Myocyte (in vitro differentiated cells): Measurements from ENCODE around the gene PRRG2. TPM values are rescaled to one million over a fixed set of nuclear protein-coding genes. Genes with fewer than 3 reads are reported as not detected.

ENCODE experiments used
- DNase-seq: peaks from one replicate; pipeline ENCODE4 v3.0.0-alpha.2; 2012; ENCODE audit warnings: low read depth
- total RNA-seq: library from RNA; depleted of rRNA; stranded (reverse); fragments of >200 nt; gene quantifications from 2 replicates; pipeline ENCODE4 v1.2.3, GENCODE V29; 2014

Gene PRRG2
- total RNA-seq, 1 donor from 2014 or later: 0.16 TPM

DNA sequence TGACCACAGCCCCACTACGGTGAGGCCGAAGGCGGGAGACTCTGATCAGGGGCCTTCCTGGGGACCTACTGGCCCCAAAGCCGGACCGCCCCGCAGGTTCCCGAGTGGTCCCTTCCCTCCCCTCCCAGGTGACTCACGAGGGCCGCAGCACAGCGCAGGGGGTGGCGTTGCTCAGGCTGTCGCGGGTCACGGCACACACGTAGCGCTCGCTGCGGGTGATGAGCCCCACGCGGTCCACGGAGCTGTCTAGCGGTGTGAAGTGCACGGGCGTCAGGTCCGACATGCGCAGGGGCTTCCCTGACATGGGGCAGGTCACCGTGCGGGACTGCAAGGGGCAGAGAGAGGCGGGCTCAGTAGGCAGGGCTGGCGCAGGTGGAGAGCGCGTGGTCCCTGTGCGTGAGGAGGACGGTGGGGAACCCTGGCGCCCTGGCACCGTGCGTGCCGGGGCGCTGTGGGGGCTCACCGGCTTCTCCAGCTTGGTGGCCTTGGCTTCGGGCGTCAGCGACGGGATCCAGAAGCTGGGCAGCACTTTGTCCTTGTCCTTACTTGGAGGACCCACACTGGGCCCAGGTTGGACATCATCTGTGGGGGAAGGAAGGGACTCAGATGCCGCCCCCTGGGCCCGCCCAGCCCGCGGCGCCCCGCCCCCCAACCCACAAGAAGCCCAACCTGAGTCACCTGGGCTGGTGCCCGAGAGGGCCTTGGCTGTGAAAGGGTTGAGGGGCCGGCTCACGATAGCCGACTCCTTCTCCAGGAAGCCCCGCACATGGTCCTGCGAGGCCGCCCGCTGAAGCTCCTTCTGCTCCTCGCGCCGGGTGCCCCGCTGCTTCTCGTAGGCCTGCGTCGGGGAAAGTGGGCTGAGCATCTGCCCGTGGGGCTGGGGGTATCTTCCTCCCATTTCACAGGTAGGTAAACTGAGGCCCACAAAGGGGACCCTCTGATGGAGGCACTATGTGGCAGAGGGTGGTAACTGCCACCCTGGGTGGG is 24.4 kb upstream of the PRRG2 start:
- DNase-seq: no peak

DNA sequence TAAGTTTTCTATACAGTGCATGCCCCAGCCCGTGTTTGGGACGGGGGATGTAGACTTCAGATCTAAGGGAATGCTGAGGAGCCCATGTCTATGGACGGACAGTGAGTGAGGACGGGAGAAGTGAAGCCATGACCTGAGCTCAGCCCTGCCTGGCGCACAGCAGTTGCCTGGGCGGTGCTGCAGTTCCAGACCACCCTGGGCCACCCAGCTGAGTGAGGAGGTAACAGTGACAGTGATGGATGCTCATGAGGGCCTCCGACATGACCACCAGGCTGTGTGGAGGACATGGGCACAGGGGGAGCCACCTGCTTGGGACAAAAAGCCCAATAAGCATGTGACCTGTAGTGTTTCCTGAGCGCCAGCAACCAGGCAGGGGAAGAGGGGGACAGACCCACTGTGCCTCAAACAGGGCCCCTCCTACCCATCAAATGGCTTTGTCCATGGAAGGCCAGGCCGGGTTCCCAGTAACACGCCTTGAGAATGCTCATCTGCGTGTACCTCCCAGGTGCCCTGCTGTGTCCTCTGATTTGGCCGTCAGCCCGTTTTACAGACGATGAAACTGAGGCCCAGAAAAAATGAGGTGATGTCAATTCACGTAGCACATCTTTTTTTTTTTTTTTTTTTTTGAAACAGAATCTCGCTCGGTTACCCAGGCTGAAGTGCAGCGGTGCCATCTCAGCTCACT is 23.3 kb upstream of the PRRG2 start:
- no peak for DNase-seq

DNA sequence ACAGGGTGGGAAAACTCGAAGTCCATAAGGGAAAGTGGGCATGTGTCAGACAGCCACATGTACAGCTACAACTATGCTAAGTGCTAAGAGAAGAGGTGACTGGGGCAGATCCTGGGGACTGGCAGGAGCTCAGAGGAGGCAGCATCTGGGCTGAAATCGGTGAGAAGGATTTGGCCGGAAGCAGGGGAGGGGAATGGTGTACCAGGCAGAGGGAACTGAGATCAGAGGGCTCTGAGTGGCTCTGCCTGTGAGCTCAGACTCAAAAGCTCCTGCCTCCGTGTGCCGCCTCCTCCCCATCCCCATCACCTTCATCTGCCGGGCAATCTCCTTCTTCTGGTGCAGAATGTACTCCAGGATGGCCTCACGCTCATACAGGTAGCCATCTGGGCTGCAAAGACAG is 22.5 kb upstream of the PRRG2 start:
- no peak for DNase-seq

DNA sequence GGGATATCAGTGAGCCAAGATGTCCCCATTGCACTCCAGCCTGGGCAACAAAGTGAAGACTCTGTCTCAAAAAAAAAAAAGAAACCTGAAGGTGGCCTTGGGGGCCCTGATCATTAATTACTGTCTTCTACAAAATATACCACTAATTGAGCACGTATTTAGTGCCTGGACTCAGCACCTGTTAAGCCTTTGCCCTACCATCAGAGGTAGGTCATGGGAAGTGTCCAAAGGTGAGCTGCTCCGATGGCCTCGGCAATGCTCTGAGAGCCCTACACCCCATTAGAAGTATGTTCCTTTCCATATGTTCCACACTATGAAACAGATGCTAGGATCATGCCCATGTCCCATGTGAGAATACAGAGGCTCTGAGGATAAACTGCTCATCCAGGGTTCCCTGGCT is 21.7 kb upstream of the PRRG2 start:
- no peak for DNase-seq

DNA sequence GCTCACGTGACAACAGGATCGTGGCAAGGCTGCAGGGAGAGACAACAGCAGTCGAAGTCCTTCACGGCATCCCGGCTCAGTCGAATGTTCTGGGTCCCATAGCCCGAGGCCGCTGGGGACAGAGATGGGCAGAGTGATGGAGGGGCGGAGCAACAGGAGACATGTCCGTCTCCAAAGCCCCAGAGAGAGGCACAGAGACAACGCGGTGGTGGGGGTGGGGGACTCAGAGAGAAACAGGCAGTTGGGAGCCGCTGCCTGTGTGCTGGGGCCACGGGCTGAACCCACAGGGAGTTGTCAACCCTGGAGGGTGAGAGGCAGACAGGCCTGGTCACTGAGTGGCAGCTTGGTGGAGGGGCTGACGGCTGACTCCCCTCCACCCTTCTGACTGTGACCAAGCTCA is 21.2 kb upstream of the PRRG2 start:
- DNase-seq: no peak

DNA sequence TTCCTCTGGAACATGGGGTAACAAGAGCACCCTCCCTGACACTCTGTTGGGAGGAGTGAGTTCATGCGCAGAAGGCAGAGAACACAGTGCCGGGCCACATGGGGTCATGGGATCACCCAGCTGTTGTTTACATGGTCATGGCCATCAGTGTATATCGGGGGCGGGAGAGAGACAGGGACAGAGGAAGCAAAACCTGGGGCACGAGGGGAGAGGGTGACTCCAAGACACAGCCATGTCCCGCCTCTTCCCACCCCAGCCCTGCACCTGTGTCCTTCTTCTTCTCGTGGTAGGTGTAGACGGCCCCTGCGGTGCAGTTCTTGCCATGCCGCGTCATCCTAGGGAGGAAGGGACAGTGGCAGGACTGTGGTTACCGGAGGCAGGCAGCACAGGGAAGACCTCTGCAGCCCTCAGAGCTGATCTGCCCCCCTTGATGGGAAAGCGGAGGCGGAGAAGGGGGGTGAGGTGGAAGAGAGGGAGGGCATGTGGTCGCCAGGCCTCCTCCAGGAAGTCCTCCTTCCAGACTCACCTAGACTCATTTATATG is 20.7 kb upstream of the PRRG2 start:
- peak; percentile 52 for DNase-seq

DNA sequence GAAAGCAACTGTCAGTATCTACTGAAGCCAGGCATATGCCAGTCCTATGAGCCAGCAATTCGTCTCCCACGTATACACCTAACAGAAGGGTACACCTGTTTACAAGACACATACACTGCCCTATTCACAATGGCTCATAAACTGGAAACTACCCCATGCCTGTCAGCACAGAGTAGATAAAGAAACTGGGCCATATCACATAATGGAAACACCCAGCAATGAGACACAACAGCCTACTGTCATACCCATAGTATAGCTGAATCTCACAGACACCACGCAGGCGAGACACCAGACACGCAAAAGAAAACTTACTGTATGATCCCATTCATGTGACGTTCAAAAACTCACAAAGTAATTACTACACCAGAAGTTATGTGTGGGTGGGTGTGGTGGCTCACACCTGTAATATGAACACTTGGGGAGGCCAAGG is 16.5 kb upstream of the PRRG2 start:
- DNase-seq: no peak

DNA sequence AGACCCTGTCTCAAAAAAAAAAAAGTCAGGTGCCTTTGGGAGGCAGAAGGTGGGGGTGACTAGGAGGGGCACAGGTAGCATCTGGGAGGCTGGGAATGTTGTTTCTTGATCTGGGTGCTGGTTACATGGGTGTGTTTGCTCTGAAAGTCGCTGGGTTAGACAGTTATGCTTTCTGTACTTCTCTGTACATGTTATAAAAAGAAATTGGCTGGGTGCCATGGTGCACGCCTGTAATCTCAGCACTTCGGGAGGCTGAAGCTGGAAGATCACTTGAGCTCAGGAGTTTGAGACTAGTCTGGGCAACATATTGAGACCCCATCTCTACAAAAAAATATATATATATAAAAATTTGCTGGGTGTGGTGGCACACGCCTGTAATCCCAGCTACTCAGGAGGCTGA is 15.9 kb upstream of the PRRG2 start:
- DNase-seq: no peak

DNA sequence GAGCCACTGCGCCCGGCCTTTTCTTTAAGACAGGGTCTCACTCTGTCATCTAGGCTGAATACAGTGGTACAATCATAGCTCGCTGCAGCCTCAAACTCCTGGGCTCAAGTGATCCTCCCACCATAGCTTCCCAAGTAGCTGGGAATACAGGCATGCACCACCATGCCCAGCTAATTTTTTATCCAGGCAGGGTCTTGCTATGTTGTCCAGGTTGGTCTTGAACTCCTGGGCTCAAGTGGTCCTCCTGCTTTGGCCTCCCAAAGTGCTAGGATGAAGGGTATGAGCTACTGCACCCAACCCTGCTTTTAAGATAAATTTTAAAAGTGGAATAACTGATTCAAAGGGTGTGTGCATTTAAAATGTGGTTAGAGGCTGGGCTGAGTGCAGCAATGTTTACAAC is 14.8 kb upstream of the PRRG2 start:
- DNase-seq: no peak

DNA sequence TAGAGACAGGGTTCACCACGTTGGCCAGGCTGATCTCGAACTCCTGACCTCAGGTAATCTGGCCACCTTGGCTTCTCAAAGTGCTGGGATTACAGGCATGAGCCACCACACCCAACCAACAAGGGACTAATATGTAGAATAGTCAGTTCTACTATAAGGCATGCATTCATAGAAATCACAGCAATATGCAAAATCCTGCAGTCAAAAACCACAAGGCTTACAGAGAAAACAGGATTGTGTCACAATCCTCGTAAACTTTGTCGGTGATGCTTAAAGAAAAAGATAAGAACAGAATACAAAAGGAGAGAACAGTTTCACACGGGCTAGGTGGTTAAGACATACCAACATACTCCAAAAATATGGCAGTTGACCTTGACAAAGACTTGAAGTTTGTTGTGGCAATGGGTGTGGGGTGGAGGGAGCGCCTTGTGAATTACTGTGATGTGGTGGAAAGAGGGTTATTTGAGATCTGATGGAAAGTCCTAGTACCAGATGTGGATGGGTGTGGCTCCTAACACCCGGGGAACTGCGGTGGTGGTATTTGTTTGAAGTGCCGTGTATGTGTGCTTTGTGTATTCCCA is 13.2 kb upstream of the PRRG2 start:
- DNase-seq: no peak

DNA sequence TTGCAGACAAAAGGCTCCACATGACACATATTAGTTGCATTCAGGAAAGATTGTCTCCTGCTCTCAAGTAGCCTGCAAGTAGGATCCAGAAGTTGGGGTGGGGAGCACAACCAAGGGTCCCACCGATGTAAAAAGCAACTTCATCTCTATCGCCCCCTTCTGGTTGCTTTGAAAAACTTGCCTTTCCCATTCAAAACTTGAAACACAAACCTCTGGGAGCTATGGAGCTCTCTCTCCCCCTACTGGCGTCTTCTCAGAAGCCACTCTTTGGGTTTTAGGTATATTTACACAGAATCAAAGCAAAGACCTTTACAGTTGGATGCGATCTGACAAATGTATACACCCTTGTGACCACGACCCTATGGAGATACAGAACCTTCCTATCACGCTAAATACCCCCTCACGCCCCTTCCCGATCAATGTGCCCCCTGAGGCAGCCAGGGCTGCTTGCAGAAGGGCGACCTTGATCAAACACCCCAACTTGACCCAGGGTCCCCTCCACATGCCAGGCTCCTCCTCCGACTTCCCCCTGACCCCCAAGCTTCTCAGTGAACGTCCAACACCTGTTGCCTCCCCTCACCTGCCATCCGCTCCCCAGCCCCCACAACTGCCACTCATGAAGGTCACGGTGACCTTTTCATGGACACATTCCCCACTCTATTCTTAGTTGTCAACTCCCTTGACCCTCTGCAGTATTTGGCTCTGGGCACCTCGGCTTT is 10.8 kb upstream of the PRRG2 start:
- DNase-seq: peak; percentile 85

DNA sequence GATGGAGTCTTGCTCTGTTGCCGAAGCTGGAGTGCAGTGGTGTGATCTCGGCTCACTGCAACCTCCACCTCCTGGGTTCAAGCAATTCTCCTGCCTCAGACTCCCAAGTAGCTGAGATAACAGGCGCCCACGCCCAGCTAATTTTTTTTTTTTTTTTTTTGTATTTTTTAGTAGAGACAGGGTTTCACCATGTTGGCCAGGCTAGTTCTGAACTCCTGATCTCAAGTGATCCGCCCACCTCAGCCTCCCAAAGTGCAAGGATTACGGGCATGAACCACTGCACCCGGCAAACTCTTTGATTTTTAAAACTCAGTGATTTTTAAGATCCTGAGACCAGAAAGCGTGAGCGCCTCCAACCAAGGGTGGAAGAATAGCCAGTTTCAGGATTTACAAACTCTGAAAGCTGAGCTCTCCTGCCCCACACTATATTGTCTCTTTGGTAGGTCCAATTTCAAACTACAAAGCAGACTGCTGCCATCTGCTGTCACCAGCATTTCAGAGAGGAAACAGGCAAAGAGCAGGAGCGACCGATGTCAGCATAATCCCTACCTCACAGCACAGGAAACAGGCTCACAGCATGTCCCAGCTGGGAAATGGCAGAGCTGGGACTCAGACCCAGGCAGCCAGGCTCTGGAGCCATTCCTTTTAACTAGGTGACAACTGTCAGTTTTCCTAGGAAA is 10.0 kb upstream of the PRRG2 start:
- peak; percentile 56 for DNase-seq

DNA sequence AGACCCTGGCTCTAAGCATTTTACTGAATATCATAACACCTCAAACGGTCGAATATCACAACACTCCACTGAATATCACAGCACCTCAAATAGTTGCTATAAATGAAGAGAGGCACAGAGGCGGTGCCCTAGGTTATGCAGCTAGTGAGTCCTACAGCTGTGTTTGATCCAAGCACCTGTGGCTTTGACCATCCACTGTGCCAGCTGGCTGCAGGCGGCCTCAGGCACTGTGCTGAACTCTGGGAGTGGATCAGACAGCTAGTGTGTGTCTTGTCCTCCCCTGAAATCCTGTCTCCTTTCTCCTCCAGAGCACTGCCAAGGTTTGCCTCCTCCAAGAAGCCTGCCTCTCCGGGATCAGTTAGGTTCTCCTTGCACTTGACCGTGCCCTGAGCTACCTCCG is 8.1 kb upstream of the PRRG2 start:
- peak; percentile 80 for DNase-seq

DNA sequence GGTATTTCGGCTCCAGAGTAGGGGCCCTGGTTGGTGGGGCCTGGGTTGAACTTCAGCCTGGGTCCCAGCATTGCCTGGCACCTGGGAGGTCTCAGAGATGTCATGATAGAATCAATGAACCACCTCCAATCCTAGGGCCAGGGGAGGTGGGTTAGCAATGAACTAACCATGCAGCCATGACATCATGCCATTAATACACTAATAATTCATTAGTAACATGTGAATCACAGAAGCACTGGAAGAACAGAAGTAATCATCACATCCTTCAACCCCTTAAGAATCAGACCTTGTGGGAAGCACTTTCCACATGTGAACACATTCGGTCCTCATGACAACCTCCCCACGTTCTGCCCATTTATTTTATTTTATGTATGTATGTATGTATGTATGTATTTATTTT is 7.7 kb upstream of the PRRG2 start:
- no peak for DNase-seq

DNA sequence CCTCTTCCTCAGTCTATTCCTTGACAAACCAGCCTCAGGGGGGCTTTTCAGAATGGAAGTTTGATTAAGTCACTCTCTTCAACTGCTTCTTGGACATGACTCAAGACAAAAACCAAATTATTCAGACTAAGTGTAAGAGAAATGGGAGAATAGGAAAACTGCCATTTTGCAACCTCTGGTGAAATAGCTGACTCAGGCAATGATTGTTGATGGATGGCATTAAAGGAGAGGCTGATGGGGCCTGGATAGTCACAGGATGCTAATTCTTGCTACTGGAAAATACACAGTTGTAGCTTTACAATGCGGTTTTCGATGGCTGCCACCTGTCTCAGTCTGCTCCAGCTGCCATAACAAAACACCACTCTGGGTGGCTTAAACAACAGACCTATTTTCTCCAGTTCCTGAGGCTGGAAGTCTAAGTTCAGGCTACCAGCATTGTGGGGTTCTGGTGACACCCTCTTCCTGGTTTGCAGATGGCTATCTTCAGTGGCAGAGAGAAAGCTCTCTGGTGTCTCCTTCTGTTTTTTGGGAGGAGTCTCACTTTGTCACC is 6.8 kb upstream of the PRRG2 start:
- DNase-seq: no peak

DNA sequence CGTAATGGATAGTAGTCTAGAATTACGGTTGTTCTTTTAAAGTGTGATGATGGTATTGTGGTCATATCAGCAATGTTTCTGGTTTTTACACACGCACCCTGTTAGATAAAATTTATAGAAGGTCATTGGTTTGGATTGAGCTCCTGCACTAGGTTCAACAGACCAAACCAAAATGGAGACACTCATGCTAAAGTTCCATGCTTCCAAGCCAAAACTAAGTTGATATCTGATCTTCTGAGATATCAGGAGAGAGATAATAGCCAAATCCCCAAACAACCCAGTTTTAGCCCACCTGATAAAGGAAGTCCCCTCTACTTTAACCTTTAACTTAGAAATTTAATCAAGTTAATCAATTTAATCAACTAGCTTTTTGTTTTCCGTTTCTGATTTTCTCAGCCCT is 1.9 kb upstream of the PRRG2 start:
- no peak for DNase-seq

DNA sequence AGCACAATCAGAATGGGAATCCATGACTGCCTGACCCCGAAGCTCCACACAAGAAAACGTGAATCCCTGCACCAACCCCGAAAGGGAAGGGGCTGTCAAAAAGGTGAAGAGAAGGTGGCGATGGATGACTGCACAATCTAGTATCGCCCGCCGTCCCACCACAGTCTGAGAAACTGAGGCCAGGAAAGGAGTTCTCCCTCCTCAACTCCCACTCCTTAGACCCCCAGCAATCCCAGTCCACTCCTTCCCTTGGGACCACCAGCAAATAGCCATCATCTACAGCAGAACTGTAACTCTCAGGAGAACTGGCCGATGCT is 1.2 kb upstream of the PRRG2 start:
- DNase-seq: no peak

DNA sequence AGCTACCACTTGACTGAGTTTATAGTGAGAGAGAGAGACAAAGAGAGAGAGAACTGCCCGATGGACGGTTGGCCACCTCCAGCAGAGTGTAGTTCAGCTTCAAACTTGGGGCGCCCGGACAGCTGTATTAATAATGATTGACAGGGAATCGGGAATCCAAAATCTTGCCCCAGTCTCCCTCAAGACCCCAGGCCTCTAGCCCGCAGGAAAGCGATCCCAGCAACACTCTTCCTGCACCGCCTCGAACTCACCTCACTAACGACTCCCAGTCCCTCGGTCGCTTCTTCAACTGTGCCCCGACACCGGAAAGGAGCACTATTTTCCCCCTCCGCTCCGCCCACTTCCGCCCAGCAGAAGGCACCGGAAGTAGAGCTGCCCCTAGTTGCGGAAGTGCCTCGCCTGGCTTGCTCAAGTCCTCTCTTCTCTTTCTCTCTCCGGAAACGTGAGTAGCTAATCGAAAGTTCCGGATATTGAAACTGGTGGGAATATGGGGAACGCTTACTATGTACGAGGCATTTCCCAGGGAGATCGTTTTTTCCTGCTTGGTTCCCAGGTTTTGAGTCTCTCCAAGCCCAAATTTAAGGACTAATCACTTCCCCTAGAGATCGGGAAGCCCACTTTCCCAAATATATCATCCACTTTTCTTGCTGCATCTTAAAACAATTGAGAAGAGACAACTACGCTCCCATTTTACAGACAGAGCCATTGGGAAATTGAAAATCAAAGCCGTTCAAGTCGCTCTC is 681 bp upstream of the PRRG2 start, which contains the start of gene NOSIP:
Gene NOSIP (minus strand): TSS at position 293 of the 743 bp plus-strand sequence. CDS start 19,865 bp downstream, outside the sequence.
- peak; percentile 96 for DNase-seq

DNA sequence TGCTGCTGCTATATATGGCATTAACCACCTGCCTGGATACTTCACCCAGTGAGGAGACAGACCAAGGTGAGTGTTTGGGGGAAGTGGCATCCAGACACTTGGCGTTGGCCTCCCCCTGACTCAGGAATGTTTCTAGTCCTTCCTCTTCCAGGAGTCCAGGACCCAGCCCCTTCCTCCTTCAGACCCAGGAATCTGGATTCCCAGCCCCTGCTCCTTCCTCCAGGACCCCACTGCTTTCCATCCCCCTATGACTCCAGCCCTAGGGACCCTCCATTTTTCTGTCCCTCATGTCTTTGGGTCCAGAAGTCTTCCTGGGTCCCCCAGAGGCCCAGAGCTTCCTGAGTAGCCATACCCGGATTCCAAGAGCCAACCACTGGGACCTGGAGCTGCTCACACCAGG is 2.1 kb downstream of the PRRG2 start:
- DNase-seq: no peak

DNA sequence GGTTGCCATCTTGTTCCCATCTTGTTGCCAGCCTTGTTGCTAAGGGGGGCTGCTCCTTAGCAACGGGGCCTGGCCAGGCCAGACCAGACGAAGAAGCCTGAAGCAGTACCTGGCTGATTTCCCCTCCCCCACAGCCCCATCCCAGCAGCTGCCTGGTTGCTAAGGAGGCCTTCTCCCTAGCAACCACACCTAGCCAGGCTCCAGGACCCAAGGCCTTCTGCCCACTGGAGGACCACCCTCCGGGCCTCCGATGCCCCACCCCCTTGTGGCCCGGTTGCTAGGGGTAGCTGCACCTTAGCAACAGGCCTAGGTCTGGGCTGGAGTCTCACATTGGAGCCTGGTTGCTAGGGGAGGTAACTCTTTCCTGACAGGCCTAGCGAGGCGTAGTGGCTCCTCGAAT is 3.9 kb downstream of the PRRG2 start:
- DNase-seq: no peak
